Heart right ventricle (tissue), 16 donors: ENCODE measurements around the gene RFK. TPM values are rescaled to one million over a fixed set of nuclear protein-coding genes. Genes with fewer than 3 reads are reported as not detected.

Experiments
- ATAC-seq, 8 donors: fragments of 200-7000 bp; cut with Tn5 transposase; one replicate each; pipeline ENCODE4 v1.9.1; 2020; ENCODE audit warnings: mild to moderate bottlenecking in 8 of 8, moderate library complexity in 8 of 8, moderate number of reproducible peaks in 1 of 8
- DNase-seq, 2 donors: peaks; one replicate each; pipeline ENCODE4 v3.0.0-alpha.2; 2020
- H3K27ac ChIP-seq, 10 donors: fragments of 200-600 bp; sonication (generic) in 2 of 10; one replicate each; pipeline versions ENCODE4 v1.5.0 to v1.8.0; 2020 to 2022; ENCODE audit warnings: mild to moderate bottlenecking in 3 of 10
- H3K27me3 ChIP-seq, 7 donors: fragments of 200-600 bp; one replicate each; pipeline ENCODE4 v1.8.0; 2021 to 2022; ENCODE audit warnings: mild to moderate bottlenecking in 2 of 7
- H3K36me3 ChIP-seq, 9 donors: fragments of 200-600 bp; sonication (generic) in 1 of 9; one replicate each; pipeline versions ENCODE4 v1.5.0 to v1.8.0; 2020 to 2022; ENCODE audit warnings: mild to moderate bottlenecking in 2 of 9
- H3K4me1 ChIP-seq, 9 donors: fragments of 200-600 bp; sonication (generic) in 1 of 9; one replicate each; pipeline versions ENCODE4 v1.5.0 to v1.8.0; 2020 to 2022; ENCODE audit warnings: mild to moderate bottlenecking in 4 of 9
- H3K4me3 ChIP-seq, 10 donors: fragments of 200-600 bp; sonication (generic) in 2 of 10; one replicate each; pipeline versions ENCODE4 v1.5.0 to v1.8.0; 2020 to 2022; ENCODE audit warnings: mild to moderate bottlenecking in 7 of 10, moderate library complexity in 2 of 10
- H3K9me3 ChIP-seq, 11 donors: fragments of 200-600 bp in 10 of 11; sonication (generic) in 2 of 11; one replicate each; pipeline versions ENCODE4 v1.5.0 to v1.8.0; 2013 to 2022; ENCODE audit warnings: mild to moderate bottlenecking in 2 of 11, control low read depth in 1 of 11, moderate library complexity in 1 of 11
- CTCF ChIP-seq, 9 donors: fragments of 200-600 bp; sonication (generic) in 2 of 9; IDR thresholded peaks; one replicate each; pipeline versions ENCODE4 v1.5.0 to v1.8.0; 2021 to 2022; ENCODE audit warnings: antibody characterized with exemption in 9 of 9, mild to moderate bottlenecking in 5 of 9, moderate library complexity in 1 of 9
- WGBS, 2 donors: extraction: QIAGEN DNeasy Blood & Tissue Kit; methylation state at CpG; one replicate each; pipeline ENCODE4 v1.1.7; 2013; ENCODE audit warnings: inconsistent platforms in 1 of 2; 5-methylcytosine and 5-hydroxymethylcytosine counted together
- intact Hi-C, 10 donors: fragments of 100-400 bp; cut with DNase I; formaldehyde crosslinking; loops; one replicate each; pipeline versions ENCODE4 v1.11.1 to v1.14.2; 2022
- polyA plus RNA-seq, 2 donors: library from polyadenylated mRNA; stranded (reverse); fragments of 200-250 nt; gene quantifications; one replicate each; pipeline ENCODE4 v1.2.3, GENCODE V29; 2013
- total RNA-seq, 10 donors: library from RNA; stranded (reverse); fragmentation: NEBNext Ultra II Directional in 3 of 10; extraction: Animal tissue kit (Norgen Biotek cat#: 25700) in 3 of 10; gene quantifications; one replicate each; pipeline versions ENCODE4 v1.2.1 to v1.2.4, GENCODE V29; 2021 to 2023
- donor health status: Arrhythmogenic right ventricular cardiomyopathy.
- donor health status: ischemic (EF 13 %, LVEDD 7.1; RV severe dilation, severe dysfunction).
- donor health status: healthy with polysubstance abuse.
- donor health status: DM: no; HTN: yes; CAD: no.
- donor health status: DM: no; HTN: no; CAD: no.
- donor health status: ischemic (EF 25% LVEDD 6.9; RV normal size, moderate dysfunction).
- donor health status: ischemic (EF 25% LVEDD 5.7; RV mildly dilated, moderate dysfunction).
- donor health status: healthy.
- donor health status: DM: yes; HTN: yes; CAD: no.
- donor health status: Ischemic cardiomyopathy.
- donor health status: ischemic (EF 35%, LVEDD 5.7; RV mildly dilated, moderate dysfunction).
- donor health status: nonischemic (EF 11% LVEDD 7.7; RV severe dilation, severe dysfunction).
- donor health status: DM: yes; HTN: yes; CAD: no.
- donor health status: PGD.
- donor health status: ischemic (EF 29% LVEDD 5.4; RV normal size, mild dysfunction).
- donor health status: nonischemic (EF 23%, LVEDD 6.1; RV moderate dilation, normal function).

RFK gene
- total and polyA plus RNA-seq, 12 donors, result 7.1 to 33.6 (median 21.2) TPM

- no peaks in the 10 kb centered on the region for H3K27me3 ChIP-seq
- no peak overlapping the region for H3K4me3 ChIP-seq
- intact Hi-C loops, result no loop called here
- TF ChIP-seq CTCF (IDR thresholded peaks at IDR 0.05), result no peak
- DNase-seq (no peak), ATAC-seq (no peak)
- no peaks in the 10 kb centered on the region for H3K4me1 ChIP-seq
- WGBS, 2 donors, result 82 to 84% methylated on average over 8 of the region's 8 CpGs
- no peak overlapping the region for H3K27ac ChIP-seq
- no peaks in the 10 kb centered on the region for H3K9me3 ChIP-seq
- no peaks in the 10 kb centered on the region for H3K36me3 ChIP-seq
Observed at GRCh38 chr9:76431601-76432000, 37.4 kb upstream of the RFK start.

- H3K27ac ChIP-seq, result no peak overlapping the region
- ATAC-seq (no peak), DNase-seq (no peak)
- no peaks in the 10 kb centered on the region for H3K4me1 ChIP-seq
- H3K4me3 ChIP-seq, result no peak overlapping the region
- intact Hi-C loops, result no loop called here
- no peaks in the 10 kb centered on the region for H3K27me3 ChIP-seq
- no peaks in the 10 kb centered on the region for H3K9me3 ChIP-seq
- H3K36me3 ChIP-seq, result no peaks in the 10 kb centered on the region
- WGBS, 2 donors, result 80 to 81% methylated on average over 7 of the region's 7 CpGs
- no peak for TF ChIP-seq CTCF (IDR thresholded peaks at IDR 0.05)
Observed at GRCh38 chr9:76426807-76427419, 32.7 kb upstream of the RFK start.

DNA sequence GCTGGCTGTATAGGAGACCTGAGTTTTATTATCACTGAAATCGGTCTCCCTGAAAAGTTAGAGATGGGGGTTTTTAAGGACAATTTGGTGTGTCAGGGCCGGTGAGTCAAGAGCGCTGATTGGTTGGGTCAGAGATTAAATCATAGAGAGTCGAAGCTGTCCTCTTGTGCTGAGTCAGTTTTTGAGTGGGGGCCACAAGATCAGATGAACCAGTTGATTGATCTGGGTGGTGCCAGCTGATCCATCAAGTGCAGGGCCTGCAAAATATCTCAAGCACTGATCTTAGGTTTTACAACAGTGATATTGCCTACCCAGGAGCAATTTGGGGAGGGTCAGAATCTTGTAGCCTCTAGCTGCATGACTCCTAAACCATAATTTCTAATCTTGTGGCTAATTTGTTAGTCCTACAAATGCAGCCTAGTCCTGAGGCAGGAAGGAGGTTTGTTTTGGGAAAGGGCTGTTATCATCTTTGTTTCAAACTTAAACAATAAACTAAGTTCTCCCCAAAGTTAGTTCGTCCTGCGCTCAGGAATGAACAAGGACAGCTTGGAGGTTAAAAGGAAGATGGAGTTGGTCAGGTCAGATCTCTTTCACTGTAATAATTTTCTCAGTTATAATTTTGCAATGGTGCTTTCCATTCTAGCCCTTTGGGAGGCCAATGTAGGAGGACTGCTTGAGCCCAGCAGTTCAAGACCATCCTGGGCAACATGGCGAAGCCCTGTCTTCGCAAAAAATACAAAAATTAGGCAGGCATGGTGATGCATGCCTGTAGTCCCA lies 31.6 kb upstream of the RFK start:
- H3K4me1 ChIP-seq, result no peaks in the 10 kb centered on the region
- no peaks in the 10 kb centered on the region for H3K36me3 ChIP-seq
- H3K9me3 ChIP-seq, result no peaks in the 10 kb centered on the region
- no peaks in the 10 kb centered on the region for H3K27me3 ChIP-seq
- DNase-seq (no peak), ATAC-seq (no peak)
- TF ChIP-seq CTCF (IDR thresholded peaks at IDR 0.05), result no peak
- WGBS, 2 donors, result 82 to 87% methylated on average over 8 of the region's 8 CpGs
- intact Hi-C loops, result no loop called here
- H3K27ac ChIP-seq, result no peak overlapping the region
- H3K4me3 ChIP-seq, result no peak overlapping the region

DNA sequence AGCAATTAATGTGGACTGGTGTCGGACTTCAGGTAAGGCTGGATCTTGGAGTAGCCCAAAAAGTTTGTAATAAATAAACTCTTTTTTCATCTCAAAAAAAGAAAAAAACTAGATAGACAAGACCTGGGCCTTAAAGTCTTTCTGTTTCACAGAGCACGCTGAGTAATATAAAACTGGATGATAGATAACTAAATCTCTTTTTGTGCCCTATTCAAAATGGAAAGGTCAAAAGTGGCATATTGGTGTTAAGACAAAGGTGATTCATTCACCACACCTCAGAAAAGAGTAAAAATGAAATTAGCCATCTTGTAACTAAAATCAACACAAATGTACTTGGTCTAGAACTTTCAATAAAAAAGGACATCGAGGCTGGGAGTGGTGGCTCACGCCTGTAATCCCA lies 30.3 kb upstream of the RFK start:
- Histone ChIP-seq H3K4me3 (no peak overlapping the region), H3K4me1 (no peaks in the 10 kb centered on the region), H3K36me3 (no peaks in the 10 kb centered on the region), H3K27ac (no peak overlapping the region), H3K27me3 (no peaks in the 10 kb centered on the region), H3K9me3 (no peaks in the 10 kb centered on the region)
- no peak for DNase-seq
- intact Hi-C loops, result no loop called here
- ATAC-seq, result no peak
- 93 to 97% methylated on average over 4 of the region's 4 CpGs for WGBS, 2 donors
- TF ChIP-seq CTCF (IDR thresholded peaks at IDR 0.05), result no peak
